Ishikawa (cell line): ENCODE data around the gene NR5A1.

Experiments used
- CEBPB ChIP-seq: IDR thresholded peaks from 2 replicates; pipeline ENCODE4 v1.6.1; 2012
- CREB1 ChIP-seq: IDR thresholded peaks from 2 replicates; pipeline ENCODE4 v1.6.1; 2012; ENCODE audit warnings: low read depth
- EGR1 ChIP-seq: IDR thresholded peaks from 2 replicates; pipeline ENCODE4 v1.6.1; 2012
- EP300 ChIP-seq: IDR thresholded peaks from 2 replicates; pipeline ENCODE4 v1.6.1; 2012; ENCODE audit warnings: borderline replicate concordance
- FOXM1 ChIP-seq: IDR thresholded peaks from 2 replicates; pipeline ENCODE4 v1.6.1; 2012; ENCODE audit warnings: low read depth, borderline replicate concordance
- MAX ChIP-seq: IDR thresholded peaks from 2 replicates; pipeline ENCODE4 v1.6.1; 2012
- NFIC ChIP-seq: IDR thresholded peaks from 2 replicates; pipeline ENCODE4 v1.6.1; 2012
- RAD21 ChIP-seq: IDR thresholded peaks from 2 replicates; pipeline ENCODE4 v1.6.1; 2012; ENCODE audit warnings: low read depth
- REST ChIP-seq: IDR thresholded peaks from 2 replicates; pipeline ENCODE4 v1.6.1; 2012; ENCODE audit warnings: low read depth, mild to moderate bottlenecking
- TAF1 ChIP-seq: IDR thresholded peaks from 2 replicates; pipeline ENCODE4 v1.6.1; 2012; ENCODE audit warnings: low read depth, mild to moderate bottlenecking
- TCF12 ChIP-seq: IDR thresholded peaks from 2 replicates; pipeline ENCODE4 v1.6.1; 2012; ENCODE audit warnings: low read depth
- TEAD4 ChIP-seq: IDR thresholded peaks from 2 replicates; pipeline ENCODE4 v1.6.1; 2012
- USF1 ChIP-seq: IDR thresholded peaks from 2 replicates; pipeline ENCODE4 v1.6.1; 2012
- YY1 ChIP-seq: IDR thresholded peaks from 2 replicates; pipeline ENCODE4 v1.6.1; 2012; ENCODE audit warnings: low read depth
- ZBTB7A ChIP-seq: IDR thresholded peaks from 2 replicates; pipeline ENCODE4 v1.6.1; 2012; ENCODE audit warnings: low read depth

Gene NR5A1

DNA sequence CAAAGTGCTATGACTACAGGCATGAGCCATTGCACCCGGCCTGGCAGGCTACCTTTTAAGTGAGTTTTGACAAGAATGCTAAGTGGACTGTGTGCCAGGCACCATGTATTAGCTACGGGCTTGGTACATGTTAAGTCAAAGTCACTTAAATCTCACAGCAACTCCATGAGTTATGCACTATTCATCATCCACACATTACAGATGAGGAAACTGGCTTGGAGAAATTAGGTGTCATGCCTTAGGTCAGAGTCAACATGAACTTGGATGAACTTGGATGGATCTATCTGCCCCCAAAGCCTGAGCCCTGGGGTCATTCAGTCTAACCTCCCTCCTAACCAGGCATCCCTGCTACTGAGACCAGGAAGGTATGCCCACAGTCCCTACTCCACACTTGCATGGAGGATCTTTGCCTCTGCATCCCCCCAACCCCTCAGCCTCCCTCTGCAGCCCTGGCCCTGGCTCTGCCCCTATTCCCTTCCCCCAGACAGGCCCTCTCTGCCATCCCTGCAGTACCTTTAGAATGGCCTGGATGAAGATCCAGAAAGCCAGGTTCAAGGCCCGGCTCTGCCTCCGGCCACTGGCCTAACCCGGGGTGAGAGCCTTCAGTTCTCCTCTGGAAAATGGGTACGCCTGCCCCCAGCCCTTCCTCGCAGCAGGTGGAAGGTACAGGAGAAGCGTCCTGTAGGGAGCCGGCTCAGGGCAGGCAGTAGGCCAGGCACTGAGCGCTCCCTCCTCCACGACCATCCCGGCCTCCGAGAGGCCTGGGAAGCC, 57.6 kb downstream of the NR5A1 start:
- TF ChIP-seq NFIC, result no peak
- TF ChIP-seq EGR1, result no peak
- TF ChIP-seq ZBTB7A, result no peak
- TF ChIP-seq EP300, result no peak
- TF ChIP-seq CEBPB, result no peak
- no peak for TF ChIP-seq TCF12
- no peak for TF ChIP-seq REST
- no peak for TF ChIP-seq MAX
- TF ChIP-seq USF1, result no peak
- TF ChIP-seq FOXM1, result no peak
- TF ChIP-seq TEAD4, result no peak
- TF ChIP-seq TAF1, result no peak
- TF ChIP-seq CREB1, result no peak
- no peak for TF ChIP-seq RAD21
- no peak for TF ChIP-seq YY1

GRCh38 chr9:124448019-124448418, 59.2 kb downstream of the NR5A1 start:
- TF ChIP-seq YY1 (no peak), FOXM1 (no peak), EGR1 (no peak), TEAD4 (no peak), MAX (no peak), CREB1 (no peak)

GRCh38 chr9:124447297-124447661, 59.9 kb downstream of the NR5A1 start:
- TF ChIP-seq USF1 (no peak), FOXM1 (no peak), TCF12 (no peak), CEBPB (no peak), YY1 (no peak), NFIC (no peak), ZBTB7A (no peak), REST (no peak), RAD21 (no peak)

DNA sequence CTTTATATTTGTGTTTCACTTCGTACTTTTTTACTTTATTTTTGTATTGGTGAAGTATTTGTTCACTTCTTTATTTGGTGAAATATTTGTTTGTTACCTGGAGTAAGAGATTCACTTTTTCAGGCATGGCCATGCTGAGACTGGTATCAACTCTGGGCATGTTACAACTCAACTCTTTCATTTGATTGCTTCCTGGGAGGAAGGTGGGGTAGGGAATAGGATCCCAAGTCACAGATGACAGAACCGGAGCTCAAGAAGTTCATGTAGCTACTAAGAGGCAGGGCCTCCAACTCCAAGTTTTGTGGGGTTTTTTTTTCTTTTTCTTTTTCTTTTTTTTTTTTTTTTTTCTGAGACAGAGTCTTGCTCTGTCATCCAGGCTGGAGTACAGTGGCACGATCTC, 63.0 kb downstream of the NR5A1 start:
- TF ChIP-seq EP300 (no peak), MAX (no peak), CEBPB (no peak), TCF12 (no peak), RAD21 (no peak), YY1 (no peak), TEAD4 (no peak), USF1 (no peak), CREB1 (no peak), TAF1 (no peak), REST (no peak), FOXM1 (no peak), EGR1 (no peak), ZBTB7A (no peak)
